Peyer's patch (tissue), 4 donors: Measurements from ENCODE around the gene DMD.

Experiments used
- POLR2A ChIP-seq, 2 donors: fragments of 450-650 bp; IDR thresholded peaks; one replicate each; pipeline ENCODE4 v1.5.1; 2017; ENCODE audit warnings: antibody characterized with exemption in 2 of 2, mild to moderate bottlenecking in 2 of 2, moderate library complexity in 2 of 2
- TF ChIP-seq, protein P1 (sequence below), 6 experiments: fragments of 450-650 bp in 4 of 6; fragments of 200-600 bp in 2 of 6; sonication (generic) in 1 of 6; IDR thresholded peaks; one replicate each; pipeline ENCODE4 v1.5.1; 2017 to 2019; ENCODE audit warnings: antibody characterized with exemption in 6 of 6, mild to moderate bottlenecking in 3 of 6, moderate library complexity in 1 of 6

DNA sequence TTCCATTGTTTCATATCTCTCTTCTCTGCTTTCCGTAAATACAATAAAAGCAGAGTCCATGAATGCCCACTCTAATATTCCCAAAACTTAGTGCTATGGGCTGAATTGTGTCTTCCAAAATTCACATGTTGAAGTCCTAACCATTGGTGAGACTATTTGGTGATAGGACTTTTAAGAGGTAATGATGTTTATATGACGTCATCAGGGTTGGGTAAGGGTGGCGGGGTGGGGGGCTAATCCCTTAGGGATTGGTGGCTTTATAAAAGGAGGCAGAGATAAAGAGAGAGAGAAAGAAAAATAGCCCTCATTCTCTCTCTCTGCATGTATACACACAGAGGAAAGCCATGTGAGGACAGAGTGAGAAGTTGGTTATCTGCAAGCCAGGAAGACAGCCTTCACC, 722.2 kb downstream of the DMD start:
- TF ChIP-seq, protein P1, sequence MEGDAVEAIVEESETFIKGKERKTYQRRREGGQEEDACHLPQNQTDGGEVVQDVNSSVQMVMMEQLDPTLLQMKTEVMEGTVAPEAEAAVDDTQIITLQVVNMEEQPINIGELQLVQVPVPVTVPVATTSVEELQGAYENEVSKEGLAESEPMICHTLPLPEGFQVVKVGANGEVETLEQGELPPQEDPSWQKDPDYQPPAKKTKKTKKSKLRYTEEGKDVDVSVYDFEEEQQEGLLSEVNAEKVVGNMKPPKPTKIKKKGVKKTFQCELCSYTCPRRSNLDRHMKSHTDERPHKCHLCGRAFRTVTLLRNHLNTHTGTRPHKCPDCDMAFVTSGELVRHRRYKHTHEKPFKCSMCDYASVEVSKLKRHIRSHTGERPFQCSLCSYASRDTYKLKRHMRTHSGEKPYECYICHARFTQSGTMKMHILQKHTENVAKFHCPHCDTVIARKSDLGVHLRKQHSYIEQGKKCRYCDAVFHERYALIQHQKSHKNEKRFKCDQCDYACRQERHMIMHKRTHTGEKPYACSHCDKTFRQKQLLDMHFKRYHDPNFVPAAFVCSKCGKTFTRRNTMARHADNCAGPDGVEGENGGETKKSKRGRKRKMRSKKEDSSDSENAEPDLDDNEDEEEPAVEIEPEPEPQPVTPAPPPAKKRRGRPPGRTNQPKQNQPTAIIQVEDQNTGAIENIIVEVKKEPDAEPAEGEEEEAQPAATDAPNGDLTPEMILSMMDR (IDR thresholded peaks at IDR 0.05), result no peak
- no peak for TF ChIP-seq POLR2A (IDR thresholded peaks at IDR 0.05)
